K562 (cell line): ENCODE measurements around the gene DNM1. TPM values are rescaled to one million over a fixed set of nuclear protein-coding genes. Genes with fewer than 3 reads are reported as not detected.
A peak's percentile ranks its signal among the peaks of the same experiment; 100 is the strongest.

Source experiments
- ATAC-seq: fragments of 200-7000 bp; cut with Tn5 transposase; 3 replicates; pipeline ENCODE4 v1.9.1; 2020; ENCODE audit warnings: moderate library complexity
- BruUV-seq: library from RNA; stranded (reverse); fragments of 400-500 nt; replicated peaks from 2 replicates; lab custom pipeline; 2021; lab: Mats Ljungman, UMichigan
- CTCF ChIA-PET: fragments of 300-600 bp; formaldehyde crosslinking; extraction: SDS; loops from one replicate; lab custom pipeline; 2021; ENCODE audit warnings: low intra/inter-chr PET ratio; lab: Yijun Ruan, JAX
- POLR2A ChIA-PET: fragments of 300-600, 350-650 bp; sonication (Branson Sonifier 250); formaldehyde crosslinking; extraction: SDS; loops from one replicate; lab custom pipeline; 2021; ENCODE audit warnings: antibody characterized with exemption, inconsistent platforms; lab: Yijun Ruan, JAX
- DNase-seq, 4 experiments: peaks; one replicate each; pipeline versions ENCODE4 v3.0.0 to v3.0.0-alpha.2; 2011 to 2018; ENCODE audit warnings: low spot score in 3 of 4, mixed read lengths in 3 of 4; ENCODE audit errors: extremely low read depth in 1 of 4
- FAIRE-seq: peaks from 2 replicates; lab custom pipeline; 2011; peaks lifted over from hg19 to GRCh38; lab: Jason Lieb, UNC
- H2AFZ ChIP-seq: 2 replicates; pipeline ENCODE4 v1.6.0; 2011; ENCODE audit warnings: low read depth, low read length, control low read depth, inconsistent platforms
- H3K27ac ChIP-seq: fragments of 200-600 bp; 3 replicates; pipeline ENCODE4 v1.8.0; 2011; ENCODE audit warnings: low read depth, mild to moderate bottlenecking, control low read depth, inconsistent platforms, low read length, moderate library complexity, mixed read lengths; ENCODE audit errors: extremely low read depth
- H3K27me3 ChIP-seq, 2 experiments: fragments of 300-600 bp in 1 of 2; 2 replicates in 1 of 2; 3 replicates in 1 of 2; pipeline versions ENCODE4 v1.6.0 to v1.8.0; 2011; ENCODE audit warnings: inconsistent platforms in 2 of 2, low read length in 2 of 2, mild to moderate bottlenecking in 1 of 2, mixed read lengths in 1 of 2, moderate library complexity in 1 of 2; ENCODE audit not compliant: control insufficient read depth in 2 of 2, insufficient read depth in 2 of 2
- H3K36me3 ChIP-seq: fragments of 300-600 bp; 3 replicates; pipeline ENCODE4 v1.8.0; 2011; ENCODE audit warnings: mild to moderate bottlenecking, low read length, inconsistent platforms; ENCODE audit not compliant: control insufficient read depth, insufficient read depth
- H3K4me1 ChIP-seq, 2 experiments: fragments of 200-600 bp in 1 of 2; replicated peaks in 1 of 2; 2 replicates in 1 of 2; 3 replicates in 1 of 2; pipeline versions ENCODE4 v1.5.1 to v1.8.0; 2011; ENCODE audit warnings: inconsistent platforms in 2 of 2, low read length in 2 of 2, mild to moderate bottlenecking in 1 of 2, mixed read lengths in 1 of 2, moderate library complexity in 1 of 2; ENCODE audit not compliant: control insufficient read depth in 2 of 2, insufficient read depth in 2 of 2
- H3K4me2 ChIP-seq: 2 replicates; pipeline ENCODE4 v1.6.1; 2011; ENCODE audit warnings: low read length, control low read depth, inconsistent platforms, mixed read lengths; ENCODE audit not compliant: insufficient read depth
- H3K4me3 ChIP-seq: fragments of 200-600 bp; sonication (generic), shearing (Covaris generic); 2 replicates; pipeline ENCODE4 v1.5.1; 2016; ENCODE audit warnings: control low read depth, inconsistent platforms
- H3K79me2 ChIP-seq: fragments of 200-600 bp; 3 replicates; pipeline ENCODE4 v1.8.0; 2011; ENCODE audit warnings: low read length, inconsistent platforms; ENCODE audit not compliant: control insufficient read depth, insufficient read depth
- H3K9ac ChIP-seq, 2 experiments: 2 replicates each; pipeline versions ENCODE4 v1.6.0 to v1.6.1; 2011; ENCODE audit warnings: low read depth in 2 of 2, low read length in 2 of 2, control low read depth in 1 of 2, inconsistent platforms in 1 of 2, mild to moderate bottlenecking in 1 of 2, mixed read lengths in 1 of 2; ENCODE audit not compliant: insufficient read depth in 1 of 2
- H3K9me1 ChIP-seq: one replicate; pipeline ENCODE4 v1.6.0; 2011; ENCODE audit warnings: inconsistent platforms, mild to moderate bottlenecking, low read length, moderate library complexity; ENCODE audit not compliant: control insufficient read depth, insufficient read depth
- H3K9me3 ChIP-seq: replicated peaks from 2 replicates; pipeline ENCODE4 v1.5.1; 2011; ENCODE audit warnings: low read depth, low read length, inconsistent platforms; ENCODE audit not compliant: control insufficient read depth, insufficient read depth
- H4K20me1 ChIP-seq: replicated peaks from 2 replicates; pipeline ENCODE4 v1.6.1; 2011; ENCODE audit warnings: low read length, inconsistent platforms, mixed read lengths; ENCODE audit not compliant: control insufficient read depth, insufficient read depth
- FOXO4 ChIP-seq: fragments of 450-650 bp; formaldehyde crosslinking; IDR thresholded peaks from 2 replicates; pipeline ENCODE4 v1.4.0; 2020; ENCODE audit warnings: mild to moderate bottlenecking, moderate library complexity
- KAT2B ChIP-seq: IDR thresholded peaks from one replicate; pipeline ENCODE4 v1.6.1; 2012; ENCODE audit warnings: low read depth, mild to moderate bottlenecking, control low read depth, inconsistent platforms, low read length, moderate library complexity
- RBM14 ChIP-seq: fragments of 200-400 bp; formaldehyde crosslinking; IDR thresholded peaks from 2 replicates; pipeline ENCODE4 v1.6.1; 2018; ENCODE audit warnings: low read depth, mild to moderate bottlenecking, low read length, moderate library complexity, borderline replicate concordance; ENCODE audit not compliant: insufficient read depth
- SIX5 ChIP-seq, 2 experiments: IDR thresholded peaks; 2 replicates each; pipeline ENCODE4 v1.6.1; 2011; ENCODE audit warnings: low read length in 2 of 2, borderline replicate concordance in 1 of 2, low read depth in 1 of 2, mild to moderate bottlenecking in 1 of 2, moderate library complexity in 1 of 2; ENCODE audit not compliant: insufficient read depth in 1 of 2
- TAF15 ChIP-seq: fragments of 200-400 bp; formaldehyde crosslinking; IDR thresholded peaks from 2 replicates; pipeline ENCODE4 v1.6.1; 2017; ENCODE audit warnings: mild to moderate bottlenecking, low read depth, low read length, moderate library complexity
- ZNF253 ChIP-seq: fragments of 250-450 bp; sonication (Bioruptor Pico); conservative IDR thresholded peaks from 2 replicates; pipeline ENCODE4 v1.6.1; 2021; ENCODE audit warnings: mild to moderate bottlenecking
- WGBS: fragments of 100-300 bp; shearing (Covaris generic); methylation state at CpG from one replicate; pipeline ENCODE4 v1.1.6; 2016; ENCODE audit warnings: low coverage, mixed read lengths; ENCODE audit not compliant: insufficient coverage; ENCODE audit errors: missing lambda C conversion rate; 5-methylcytosine and 5-hydroxymethylcytosine counted together
- in situ Hi-C: fragments of 300-500 bp; cut with MboI; formaldehyde crosslinking; loops from 4 replicates; pipeline ENCODE4 v1.15.0; 2018; ENCODE audit warnings: inconsistent platforms, mixed read lengths
- intact Hi-C: fragments of 100-400 bp; cut with micrococcal nuclease; formaldehyde crosslinking; loops from 2 replicates; pipeline ENCODE4 v1.14.2; 2022
- polyA plus RNA-seq, 8 experiments: library from polyadenylated mRNA; depleted of rRNA in 4 of 8; stranded (reverse) in 5 of 8; unstranded in 3 of 8; fragments of >200 nt; fragmentation: Nextera tagmentation in 2 of 8; fragmentation: Illumina TruSeq in 1 of 8; extraction: Ambion mirVana in 2 of 8; extraction: Trizol in 1 of 8; gene quantifications; 2 replicates each; pipeline versions ENCODE4 v1.2.1 to v1.2.3, GENCODE V29; 2011 to 2014; ENCODE audit warnings: inconsistent platforms in 1 of 8, missing spikeins in 1 of 8
- total RNA-seq, 7 experiments: library from RNA; depleted of rRNA in 6 of 7; stranded (reverse); fragments of >200 nt in 6 of 7; fragmentation: Illumina TruSeq in 2 of 7; extraction: Trizol in 2 of 7; gene quantifications; 2 replicates each; pipeline versions ENCODE4 v1.2.1 to v1.2.3, GENCODE V29; 2011 to 2021; ENCODE audit warnings: low replicate concordance in 1 of 7

DNM1 gene
- total and polyA plus RNA-seq, 9 of the 15 experiments (the other 6 are each of a cell fraction or from before 2014, with no cell fraction given): 0.39 to 23.1 (median 9.1) TPM

GRCh38 chr9:128153947-128154695 lies 49.1 kb upstream of the DNM1 start:
- no peak overlapping the region for H3K4me2 ChIP-seq
- no peak overlapping the region for H3K4me3 ChIP-seq
- no peaks in the 10 kb centered on the region for H3K36me3 ChIP-seq
- intact Hi-C loops (no loop called here), in situ Hi-C loops (no loop called here)
- TF ChIP-seq TAF15 (0 out of 2 replicates have a peak, but pooled peaks have one; percentile 7), SIX5 (IDR thresholded peaks at IDR 0.05; ENCODE audit: borderline replicate concordance in 1 of 2, insufficient read depth in 1 of 2, low read depth in 1 of 2, low read length in 2 of 2) (0 out of 4 replicates have a peak, but pooled peaks of 1 of the 2 experiments have one; percentile 13), FOXO4 (0 out of 2 replicates have a peak, but pooled peaks have one; percentile 28), KAT2B (no peak), ZNF253 (CRISPR knock-in tag) (no peak), RBM14 (0 out of 2 replicates have a peak, but pooled peaks have one; percentile 41)
- no TSS peak for BruUV-seq
- peak overlapping the region in 1 of 2 experiments; percentile 57; a peak in 2 of 4 replicates for H3K9ac ChIP-seq
- H4K20me1 ChIP-seq: no peaks in the 10 kb centered on the region
- FAIRE-seq (no peak), DNase-seq (peak in 3 of 4 experiments; percentile 26), ATAC-seq (no peak)
- H3K4me1 ChIP-seq: peaks cover 14 to 55% of the 10 kb centered on the region in 2 experiments
- 57% methylated on average over 13 of the region's 13 CpGs for WGBS
- peaks cover 8% of the 10 kb centered on the region for H3K9me1 ChIP-seq
- 0 out of 2 replicates have a peak overlapping the region, but pooled peaks have one; percentile 9 for H2AFZ ChIP-seq
- ChIA-PET POLR2A (interaction anchor here (1.1 kb wide), 1 partner anchor 21 kb away, joined by 3 read pairs; no protein-coding TSS in a partner anchor), CTCF (no interaction called here)
- H3K79me2 ChIP-seq: no peaks in the 10 kb centered on the region; the same call in 2 of the 3 replicates
- no peaks in the 10 kb centered on the region for H3K9me3 ChIP-seq
- no peak overlapping the region for H3K27ac ChIP-seq
- H3K27me3 ChIP-seq: no peaks in the 10 kb centered on the region
